ENCODE data around the gene KRT86. TPM values are rescaled to one million over a fixed set of nuclear protein-coding genes. Genes with fewer than 3 reads are reported as not detected.
A peak's percentile ranks its signal among the peaks of the same experiment; 100 is the strongest.

KRT86 gene
- total RNA-seq, 1 donor = under 0.01 TPM

DNA sequence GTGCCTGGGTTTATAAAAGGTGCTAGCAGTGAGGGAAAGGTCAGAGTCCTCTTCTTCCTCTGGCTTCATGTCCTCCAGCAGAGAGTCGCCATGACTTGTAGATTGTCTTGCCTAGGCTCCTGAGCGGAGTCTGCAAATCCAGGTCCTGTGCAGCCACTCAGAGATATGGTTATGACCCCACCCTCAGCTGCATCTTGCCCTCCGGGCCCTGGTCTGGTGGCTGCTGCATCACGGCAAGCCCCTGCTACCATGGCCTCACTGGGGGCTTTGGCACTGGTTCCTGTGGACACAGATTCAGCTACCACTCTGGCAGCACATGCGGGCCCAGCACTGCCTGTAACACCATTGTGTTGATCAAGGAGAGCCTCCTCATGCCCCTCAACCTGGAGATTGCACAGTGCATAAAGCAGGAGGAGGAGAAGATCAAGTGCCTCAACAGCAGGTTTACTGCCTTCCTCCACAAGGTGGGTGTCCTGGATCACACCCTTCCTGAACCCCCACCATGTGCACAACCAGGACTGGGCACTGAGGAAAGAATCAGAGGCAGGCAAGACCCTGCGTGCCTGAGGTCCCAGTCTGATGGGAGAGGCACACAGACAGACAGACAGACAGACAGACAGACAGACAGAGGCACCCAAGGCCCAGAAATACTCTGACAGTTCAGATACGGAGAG, 10.5 kb upstream of the KRT86 start:
- no peak for DNase-seq (ENCODE audit: low read depth in 2 of 3, low spot score in 2 of 3)

DNA sequence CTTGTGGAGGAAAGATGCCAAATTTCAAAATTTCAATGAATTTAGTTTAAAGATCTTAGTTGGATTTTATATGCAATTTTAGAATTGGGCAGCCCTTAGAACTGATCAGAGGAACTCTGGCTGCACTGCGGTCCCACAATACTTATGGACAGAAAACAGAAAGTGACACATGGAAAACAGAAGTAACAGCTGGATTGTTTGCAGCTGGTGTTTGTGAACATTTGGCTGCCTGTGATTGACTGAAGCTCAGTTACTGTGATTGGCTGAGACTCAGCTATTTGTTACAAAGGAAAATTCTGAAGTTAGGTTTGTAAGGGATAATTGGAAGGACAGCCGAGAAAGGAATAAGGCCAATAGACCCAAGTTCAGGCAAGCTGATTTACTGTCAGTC, 10.0 kb upstream of the KRT86 start:
- DNase-seq (ENCODE audit: low read depth in 2 of 3, low spot score in 2 of 3) = no peak

DNA sequence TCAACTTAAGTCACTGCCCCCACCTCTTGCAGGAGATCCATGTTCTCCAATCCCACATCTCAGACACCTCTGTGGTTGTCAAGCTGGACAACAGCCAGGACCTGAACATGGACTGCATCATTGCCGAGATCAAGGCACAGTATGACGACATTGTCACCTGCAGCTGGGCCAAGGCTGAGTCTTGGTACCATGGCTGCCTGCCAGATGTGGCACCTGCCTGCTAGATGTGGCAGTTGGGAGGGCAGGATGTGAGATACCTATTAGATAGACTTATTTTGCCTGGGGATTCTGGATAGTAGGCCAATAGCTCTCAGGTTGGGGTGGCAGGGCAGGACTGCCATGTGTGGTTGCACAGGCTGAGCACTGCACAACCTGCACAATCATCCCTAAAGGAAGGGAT, 7.9 kb upstream of the KRT86 start:
- DNase-seq (ENCODE audit: low read depth in 2 of 3, low spot score in 2 of 3) = no peak

DNA sequence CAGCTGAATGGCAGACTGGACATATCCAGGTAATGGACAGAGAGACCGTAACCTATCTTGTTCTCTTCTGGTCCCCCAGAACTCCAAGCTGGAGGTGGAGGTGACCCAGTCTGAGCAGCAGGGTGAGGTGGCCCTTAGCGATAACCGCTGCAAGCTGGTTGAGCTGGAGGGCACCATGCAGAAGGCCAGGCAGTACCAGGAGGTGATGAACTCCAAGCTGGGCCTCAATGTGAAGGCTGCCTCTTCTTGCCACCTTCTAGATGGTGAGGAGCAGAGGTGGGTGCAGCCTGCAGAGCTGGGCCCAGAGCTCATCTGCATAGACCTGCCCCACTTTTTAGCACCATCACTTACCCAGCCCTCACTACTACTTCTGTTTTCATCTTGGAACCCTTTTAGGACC, 7.2 kb upstream of the KRT86 start:
- no peak for DNase-seq (ENCODE audit: low read depth in 2 of 3, low spot score in 2 of 3)

DNA sequence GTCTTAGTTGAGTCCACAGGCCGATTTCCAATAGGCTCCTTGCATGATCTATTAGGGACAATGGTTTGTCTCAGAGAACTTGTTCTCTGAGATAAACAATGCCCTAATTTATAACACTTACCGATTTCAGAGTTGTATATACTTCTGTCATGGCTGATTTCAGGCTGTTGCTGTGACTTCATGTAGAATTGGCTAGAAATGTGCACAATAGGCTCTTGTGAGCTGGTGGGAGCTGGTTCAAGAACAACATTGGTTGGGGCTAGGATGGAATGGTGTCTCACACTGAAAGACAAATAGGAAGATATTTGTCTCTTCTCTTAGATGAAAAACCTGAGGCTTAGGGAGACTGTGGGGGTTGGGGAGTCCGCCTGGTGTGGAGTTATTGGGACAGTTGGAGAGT, 6.7 kb upstream of the KRT86 start:
- DNase-seq (ENCODE audit: low read depth in 2 of 3, low spot score in 2 of 3) = no peak

DNA sequence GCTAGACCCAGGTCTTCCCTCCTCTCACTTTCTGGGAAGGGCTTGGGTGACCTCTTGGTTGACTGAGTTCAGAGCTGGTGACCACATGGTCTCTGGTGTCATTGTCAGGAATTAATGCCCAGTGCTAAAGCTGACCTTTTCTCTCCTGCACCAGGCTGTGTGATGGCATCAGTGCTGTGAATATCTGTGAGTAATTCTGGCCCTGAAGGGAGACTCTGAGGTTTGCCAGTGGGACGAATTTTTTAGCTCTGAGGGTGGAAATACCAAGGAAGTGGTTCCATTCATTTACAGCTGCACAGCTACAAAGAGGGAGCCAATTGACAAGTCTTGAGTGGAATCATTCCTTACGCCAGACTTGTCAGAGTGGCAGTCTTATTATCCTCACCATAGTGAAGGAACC, 6.2 kb upstream of the KRT86 start:
- DNase-seq (ENCODE audit: low read depth in 2 of 3, low spot score in 2 of 3) = no peak

DNA sequence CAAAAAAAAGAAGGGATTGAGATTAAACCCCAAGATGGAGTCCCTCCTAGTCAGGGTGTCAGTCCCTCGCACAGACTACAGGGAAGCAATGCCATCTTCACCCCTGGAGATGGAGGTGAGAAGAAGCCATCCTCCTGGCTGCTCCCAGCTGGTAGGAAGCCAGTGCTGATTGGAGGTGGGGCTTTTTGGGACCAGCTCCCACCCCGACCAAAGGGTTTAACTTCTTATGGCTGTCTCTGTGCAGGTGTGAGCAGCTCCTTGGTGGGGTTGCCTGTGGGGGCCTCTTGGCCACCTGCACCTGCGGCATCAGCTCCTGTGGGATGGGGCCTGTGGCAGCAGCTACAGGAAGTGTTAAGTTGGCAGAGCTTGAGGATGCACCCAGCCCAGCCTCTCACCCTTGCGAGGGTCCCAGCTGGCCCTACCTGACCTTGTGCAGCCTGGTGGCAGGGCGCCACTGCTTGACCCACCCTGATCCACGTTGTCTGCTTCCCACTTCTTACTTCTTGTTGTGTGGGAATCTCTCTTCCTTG, 3.8 kb upstream of the KRT86 start:
- DNase-seq (ENCODE audit: low read depth in 2 of 3, low spot score in 2 of 3) = no peak

DNA sequence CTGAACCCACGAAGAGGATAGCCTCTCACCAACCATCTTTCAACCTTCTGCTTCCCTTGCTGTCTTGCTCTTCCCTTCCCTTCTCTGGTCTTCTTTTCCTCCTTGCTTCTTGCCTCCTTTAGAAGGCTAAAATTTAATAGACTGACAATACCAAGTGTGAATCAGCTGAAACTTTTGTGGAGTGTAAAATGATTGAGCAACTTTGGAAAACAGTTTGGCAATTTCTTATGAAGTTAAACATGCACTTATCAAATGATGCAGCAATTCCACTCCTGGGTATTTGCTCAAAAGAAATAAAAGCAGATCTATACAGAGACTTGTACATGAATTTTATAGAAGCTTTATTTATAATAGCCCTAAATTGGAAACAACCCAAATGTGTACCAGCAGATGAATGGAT, 3.3 kb upstream of the KRT86 start:
- DNase-seq (ENCODE audit: low read depth in 2 of 3, low spot score in 2 of 3) = no peak

DNA sequence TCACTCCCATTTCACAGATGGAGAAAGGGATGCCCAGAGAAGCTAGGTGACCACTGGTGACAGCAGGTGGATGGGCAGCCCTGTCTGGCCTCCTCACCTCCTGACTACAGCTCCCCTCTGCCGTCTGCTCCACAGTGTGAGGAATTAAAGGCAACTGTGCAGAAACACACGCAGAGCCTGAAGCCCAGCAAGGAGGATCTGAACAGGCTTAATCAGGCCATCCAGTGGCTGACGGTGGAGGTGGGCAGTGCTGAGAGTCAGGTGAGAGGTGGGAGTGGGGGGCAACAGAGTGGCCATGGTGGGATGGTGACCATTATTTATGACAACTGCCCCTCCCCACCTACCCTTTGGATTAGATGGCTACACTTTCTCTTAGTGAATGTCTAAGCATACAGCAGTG, 1.2 kb downstream of the KRT86 start:
- no peak for DNase-seq (ENCODE audit: low read depth in 2 of 3, low spot score in 2 of 3)

DNA sequence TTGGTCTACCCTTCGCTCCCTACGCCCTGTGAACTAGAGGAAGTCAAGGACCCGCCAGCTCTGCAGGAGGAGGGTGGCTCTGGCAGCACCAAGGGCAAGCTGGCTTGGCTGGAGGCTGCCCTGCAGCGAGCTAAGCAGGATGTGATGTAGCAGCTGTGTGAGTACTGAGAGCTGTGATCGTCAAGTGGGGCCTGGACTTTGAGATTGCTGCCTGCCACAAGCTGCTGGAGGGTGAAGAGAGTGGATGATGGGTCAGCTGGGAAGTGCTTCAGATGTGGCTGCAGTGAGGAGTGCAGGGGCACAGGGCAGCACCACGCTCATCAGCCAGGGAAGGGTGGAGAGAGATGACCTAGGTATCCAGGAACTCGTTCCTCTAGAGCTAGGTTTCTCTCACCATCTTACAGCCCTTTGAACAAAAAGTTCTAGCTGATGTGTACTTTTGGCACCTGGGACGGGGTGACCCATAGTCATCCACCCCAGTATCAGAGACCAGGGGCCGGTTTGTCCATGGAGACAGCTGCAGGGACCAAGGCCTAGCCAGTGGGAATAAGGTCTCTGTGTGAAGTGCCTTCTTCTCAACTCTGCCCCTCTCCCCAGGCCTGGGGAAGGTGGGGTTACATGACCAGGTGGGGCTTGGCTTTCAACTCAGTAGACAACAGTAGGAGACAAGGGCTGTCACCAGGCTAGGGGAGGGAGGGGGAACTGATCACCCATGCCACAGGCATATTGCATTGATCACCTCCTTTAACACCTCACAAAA, 3.2 kb downstream of the KRT86 start:
- peak in 1 of 3 donors; percentile 16 for DNase-seq (ENCODE audit: low read depth in 2 of 3, low spot score in 2 of 3)

DNA sequence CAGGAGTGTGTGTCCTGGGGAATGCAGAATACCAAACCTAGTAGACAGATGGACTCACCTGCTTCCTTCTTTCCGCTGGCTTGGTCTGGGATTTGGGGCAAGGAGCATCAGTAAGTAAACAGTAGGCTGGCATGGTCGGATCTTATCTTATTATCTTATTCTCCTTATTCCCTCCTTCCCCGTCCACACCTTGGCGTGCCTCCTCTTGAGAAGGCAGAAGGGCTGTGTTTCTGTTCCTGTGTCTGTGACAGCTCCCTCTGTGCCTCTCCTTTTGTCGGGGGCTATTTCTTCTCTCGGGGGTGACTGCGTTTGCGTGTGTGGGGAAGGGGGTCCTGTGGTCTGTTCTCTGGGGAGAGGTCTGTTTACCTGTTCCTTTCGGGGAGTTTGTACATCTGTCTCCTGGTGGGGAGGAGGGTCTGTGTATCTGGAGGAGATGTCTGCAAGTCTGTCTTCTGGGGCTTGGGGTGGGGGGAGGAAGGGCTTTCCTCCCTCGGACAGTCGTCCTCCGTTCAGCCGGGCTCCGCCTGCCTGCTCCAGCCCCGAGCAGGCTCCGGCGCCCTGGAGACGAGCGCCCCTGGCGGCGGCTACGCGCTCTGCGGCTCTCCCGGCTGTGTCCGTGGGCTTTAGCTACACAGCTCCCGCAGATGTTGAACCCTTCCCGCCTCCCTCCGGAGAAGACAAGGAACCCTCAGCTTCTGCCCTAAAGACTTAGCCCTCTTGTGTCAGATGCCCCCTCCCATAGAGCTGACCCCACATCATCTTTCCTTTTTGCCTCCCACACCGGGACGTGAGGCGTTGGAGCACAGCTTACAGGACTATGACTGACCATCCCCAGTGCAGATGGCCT, 4.4 kb downstream of the KRT86 start:
- DNase-seq (ENCODE audit: low read depth in 2 of 3, low spot score in 2 of 3) = peak; percentile 39 to 67 (median 53)

DNA sequence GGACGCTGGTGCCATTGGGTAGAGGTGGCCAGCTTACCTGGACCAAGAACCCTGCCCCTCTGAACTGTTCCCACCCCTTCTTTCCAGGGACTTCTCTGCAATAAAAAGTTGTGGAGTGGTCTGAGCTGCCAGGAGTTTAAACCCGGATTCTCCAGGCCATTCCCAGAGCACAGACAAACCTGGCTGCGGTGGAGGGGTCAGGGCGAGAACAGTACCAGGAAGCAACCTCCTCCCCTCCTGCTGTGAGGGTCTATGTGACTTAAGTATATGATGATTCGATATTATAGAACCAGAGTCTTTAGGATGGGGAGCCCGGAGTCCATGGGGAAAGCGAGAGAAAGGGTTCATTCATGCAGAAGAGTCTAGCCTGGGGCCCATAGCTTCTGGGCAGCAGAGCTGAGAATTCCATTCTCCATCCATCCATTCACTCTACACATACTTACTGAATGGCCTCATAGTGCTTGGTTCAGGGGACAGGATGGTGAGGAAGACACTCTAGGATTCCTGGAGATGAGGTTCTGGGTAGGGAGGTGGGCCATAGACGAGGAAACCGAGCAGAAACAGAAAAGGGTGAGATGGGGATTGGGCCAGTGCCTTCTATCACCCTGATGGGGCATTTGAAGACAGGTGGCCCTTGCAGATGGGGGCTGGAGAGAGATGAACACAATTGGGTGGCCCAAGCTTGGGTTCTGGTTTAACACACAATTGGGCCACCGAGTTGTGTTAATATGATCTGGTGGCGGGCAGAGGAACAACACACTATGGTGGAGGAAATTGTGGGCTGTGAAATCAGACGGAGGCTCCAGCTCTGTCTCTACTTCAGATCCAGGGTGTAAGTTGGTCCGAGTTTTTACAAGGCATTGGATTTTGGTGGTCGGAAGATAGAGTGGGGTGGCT, 5.2 kb downstream of the KRT86 start:
- no peak for DNase-seq (ENCODE audit: low read depth in 2 of 3, low spot score in 2 of 3)

DNA sequence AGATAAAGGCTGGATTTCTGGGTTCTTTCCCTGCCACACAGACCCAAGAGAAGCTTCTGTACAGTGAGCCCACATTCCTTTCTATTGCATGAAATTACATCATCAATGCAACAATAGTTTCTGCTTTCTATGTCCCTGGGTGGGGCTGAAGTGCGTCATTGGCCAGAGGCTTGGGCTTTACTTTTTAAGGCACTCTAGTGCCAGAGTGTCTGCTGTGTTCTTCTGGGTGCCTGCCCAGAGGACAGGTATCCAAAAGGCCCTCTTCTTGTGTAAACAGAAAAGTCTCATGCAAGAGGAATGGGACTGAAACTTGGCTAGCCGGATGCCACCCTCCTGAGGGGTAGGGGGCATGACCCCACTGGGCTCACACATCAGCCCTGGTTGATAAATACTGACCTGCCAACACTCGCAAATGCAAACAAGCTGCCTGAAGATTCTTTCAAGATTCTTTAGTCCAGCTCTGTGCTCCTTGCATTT, 5.9 kb downstream of the KRT86 start:
- DNase-seq (ENCODE audit: low read depth in 2 of 3, low spot score in 2 of 3) = no peak

DNA sequence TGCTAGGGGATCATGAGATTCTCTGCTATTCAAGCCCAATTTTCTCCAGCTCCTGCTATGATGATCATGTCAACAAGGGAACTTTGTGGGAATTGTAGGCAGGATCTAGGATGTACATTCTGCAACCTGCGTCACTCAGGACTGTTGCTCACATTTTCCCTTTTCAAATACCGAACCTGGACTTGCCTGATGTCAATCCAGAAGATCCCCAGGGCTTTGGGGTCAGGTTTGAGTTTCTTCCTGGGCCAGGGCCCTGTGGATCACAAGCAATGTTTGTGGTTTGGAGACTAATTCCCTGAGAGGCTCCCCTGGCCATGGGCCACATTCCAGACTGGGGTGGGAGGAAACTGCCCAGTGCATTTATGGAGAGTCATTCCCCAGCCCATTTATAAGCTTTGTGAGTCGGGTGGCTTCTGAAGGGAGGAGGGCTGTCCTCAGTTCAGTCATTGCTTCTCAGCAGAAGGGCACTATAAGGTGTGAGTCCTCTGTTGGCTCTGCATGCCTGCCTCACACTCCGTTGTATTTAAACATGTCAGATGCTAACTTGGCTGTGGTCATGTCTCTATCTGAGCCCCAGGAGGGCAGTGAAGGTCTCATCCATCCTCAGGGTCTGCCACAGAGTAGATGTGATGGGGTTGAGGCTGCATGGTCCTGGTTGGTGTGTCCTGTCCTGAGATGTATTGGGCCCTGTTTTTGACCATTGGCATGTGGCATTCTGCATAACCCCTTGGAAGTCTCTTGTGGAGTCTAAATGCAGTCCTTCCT, 6.5 kb downstream of the KRT86 start:
- DNase-seq (ENCODE audit: low read depth in 2 of 3, low spot score in 2 of 3) = no peak

DNA sequence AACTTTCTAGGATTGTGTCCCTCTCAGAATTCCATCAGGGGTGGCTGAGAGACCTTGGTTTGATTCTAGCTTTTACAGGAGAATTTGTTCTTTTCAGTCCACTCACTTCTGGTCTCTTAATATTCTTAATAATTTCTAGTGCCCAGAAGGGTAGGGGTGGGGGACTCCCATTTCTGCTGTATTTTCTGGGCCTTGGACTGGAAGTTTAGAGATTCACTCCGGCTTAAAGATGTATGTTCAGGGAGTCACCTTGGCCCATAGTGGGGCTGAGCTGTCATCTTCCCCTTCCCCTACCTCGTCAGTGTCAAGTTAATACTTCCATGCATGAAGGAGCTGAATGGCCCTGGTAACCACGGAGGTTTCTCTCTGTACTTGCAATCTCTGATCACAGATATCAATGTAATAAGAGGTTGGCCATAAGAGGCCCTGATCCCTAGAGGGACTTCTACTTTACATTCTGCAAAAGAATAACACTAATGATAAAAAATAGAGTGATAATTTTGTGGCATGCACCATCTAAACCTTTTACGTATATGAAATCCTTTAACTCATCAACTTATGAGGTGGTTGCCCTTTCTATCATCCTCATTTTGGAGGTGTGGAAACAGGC, 10.2 kb downstream of the KRT86 start:
- no peak for DNase-seq (ENCODE audit: low read depth in 2 of 3, low spot score in 2 of 3)

DNA sequence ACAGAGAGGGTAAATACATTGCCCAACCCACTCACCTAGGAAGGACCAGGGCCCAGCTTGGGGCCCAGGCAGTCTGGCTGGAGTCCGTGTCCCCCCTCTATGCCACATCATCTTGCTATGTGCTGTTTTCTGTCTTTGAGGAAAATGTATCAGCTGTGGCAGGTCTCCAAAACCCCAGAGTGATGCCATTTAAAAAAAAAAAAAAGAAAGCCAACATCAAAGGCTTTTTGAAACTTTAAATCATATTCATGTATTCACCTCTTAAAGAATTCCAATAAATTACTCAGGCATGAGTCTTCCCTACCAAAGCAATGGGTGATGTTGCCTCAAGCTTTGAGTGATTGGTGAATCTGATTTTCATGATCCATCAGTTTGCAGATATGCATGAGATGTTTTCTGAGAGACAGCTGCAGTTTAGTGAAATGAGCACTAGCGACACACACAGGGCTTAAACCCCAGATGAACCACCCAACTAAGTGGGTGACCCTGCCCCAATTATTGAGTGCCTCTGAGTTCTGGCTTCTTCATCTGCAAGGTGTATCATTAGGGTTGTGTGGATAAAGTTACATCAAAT, 10.8 kb downstream of the KRT86 start:
- no peak for DNase-seq (ENCODE audit: low read depth in 2 of 3, low spot score in 2 of 3)

DNA sequence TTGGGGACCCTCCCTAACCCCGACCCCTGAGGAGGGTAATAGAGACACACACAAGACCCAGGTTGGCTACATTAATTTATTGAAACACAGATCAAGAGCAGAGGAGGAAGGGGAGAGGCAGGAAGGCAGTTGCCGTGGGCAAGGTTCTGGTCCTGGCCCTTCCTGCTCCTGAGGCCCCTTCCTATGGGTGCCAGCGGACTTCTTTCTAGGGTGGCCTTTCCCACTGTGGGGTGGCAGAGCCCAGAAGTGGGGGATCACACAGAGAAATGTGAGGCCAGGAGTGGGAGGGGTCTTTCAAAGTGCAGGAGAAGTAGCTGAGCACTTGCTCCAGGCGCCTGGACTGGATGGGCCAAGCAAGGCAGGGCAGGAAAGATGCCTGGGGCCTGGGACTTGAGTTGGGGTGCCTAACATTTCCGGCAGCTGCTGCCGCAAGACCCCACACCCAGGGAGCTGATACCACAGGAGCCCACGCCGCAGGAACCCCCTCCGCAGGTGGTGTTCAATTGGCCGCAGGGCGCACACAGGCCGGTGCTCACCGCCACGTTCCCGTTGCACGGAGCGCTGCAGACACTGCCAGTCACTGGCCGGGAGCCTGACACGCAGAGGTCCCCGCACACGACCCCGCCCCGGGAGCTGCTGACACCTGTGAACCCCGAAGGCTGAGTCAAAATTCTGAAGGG, 11.5 kb downstream of the KRT86 start:
- no peak for DNase-seq (ENCODE audit: low read depth in 2 of 3, low spot score in 2 of 3)
